Sigmoid colon (tissue), 7 donors: ENCODE results near the gene ATXN7L2. TPM values are rescaled to one million over a fixed set of nuclear protein-coding genes. Genes with fewer than 3 reads are reported as not detected.

Source experiments
- DNase-seq: peaks from one replicate; pipeline ENCODE4 v3.0.0-alpha.2; 2019
- H3K27ac ChIP-seq, 4 donors: fragments of 200-600 bp; sonication (generic); one replicate each; pipeline ENCODE4 v1.5.1; 2016 to 2019; ENCODE audit warnings: mild to moderate bottlenecking in 1 of 4
- H3K27me3 ChIP-seq, 3 donors: fragments of 200-600 bp; sonication (generic); one replicate each; pipeline ENCODE4 v1.5.1; 2019; ENCODE audit warnings: mild to moderate bottlenecking in 1 of 3
- H3K36me3 ChIP-seq, 4 donors: fragments of 200-600 bp; sonication (generic); one replicate each; pipeline ENCODE4 v1.5.1; 2016 to 2019
- H3K4me1 ChIP-seq, 4 donors: fragments of 200-600 bp; sonication (generic); one replicate each; pipeline ENCODE4 v1.5.1; 2017 to 2019
- H3K4me3 ChIP-seq, 4 donors: fragments of 200-600 bp; sonication (generic); one replicate each; pipeline ENCODE4 v1.5.1; 2017 to 2019; ENCODE audit warnings: mild to moderate bottlenecking in 2 of 4, moderate library complexity in 1 of 4
- H3K9me3 ChIP-seq, 4 donors: fragments of 200-600 bp in 3 of 4; sonication (generic) in 3 of 4; one replicate each; pipeline versions ENCODE4 v1.5.1 to v1.6.1; 2013 to 2019
- CTCF ChIP-seq, 4 experiments: fragments of 450-650 bp in 3 of 4; fragments of 200-600 bp in 1 of 4; IDR thresholded peaks; one replicate each; pipeline ENCODE4 v1.5.1; 2016 to 2019; ENCODE audit warnings: antibody characterized with exemption in 4 of 4, mild to moderate bottlenecking in 3 of 4, moderate library complexity in 2 of 4
- EP300 ChIP-seq, 4 donors: sonication (generic); formaldehyde crosslinking; IDR thresholded peaks; one replicate each; pipeline ENCODE4 v1.6.1; 2017; ENCODE audit warnings: antibody characterized with exemption in 4 of 4
- POLR2A ChIP-seq, 2 donors: fragments of 450-650 bp; IDR thresholded peaks; one replicate each; pipeline ENCODE4 v1.6.1; 2016; ENCODE audit warnings: antibody characterized with exemption in 2 of 2, mild to moderate bottlenecking in 2 of 2, moderate library complexity in 2 of 2
- POLR2AphosphoS5 ChIP-seq, 4 donors: sonication (generic); formaldehyde crosslinking; IDR thresholded peaks; one replicate each; pipeline ENCODE4 v1.6.1; 2017; ENCODE audit warnings: antibody characterized with exemption in 4 of 4
- WGBS, 2 donors: extraction: QIAGEN DNeasy Blood & Tissue Kit; methylation state at CpG; one replicate each; pipeline ENCODE4 v1.1.7; 2013; 5-methylcytosine and 5-hydroxymethylcytosine counted together
- intact Hi-C: fragments of 100-400 bp; cut with DNase I; formaldehyde crosslinking; loops from one replicate; pipeline ENCODE4 v1.15.1; 2023
- polyA plus RNA-seq, 3 donors: library from polyadenylated mRNA; stranded (reverse); fragments of 200-250 nt; gene quantifications; one replicate each; pipeline ENCODE4 v1.2.3, GENCODE V29; 2013
- total RNA-seq, 4 donors: library from RNA; depleted of rRNA; stranded (reverse); fragments of >200 nt; gene quantifications; one replicate each; pipeline ENCODE4 v1.1.0, GENCODE V29; 2016
- donor health status: healthy with polysubstance abuse.
- donor health status: Bipolar disorder and iron deficiency.
- donor health status: healthy.

Gene ATXN7L2
- total and polyA plus RNA-seq, 7 donors, result 1.8 to 12.2 (median 2.5) TPM

DNA sequence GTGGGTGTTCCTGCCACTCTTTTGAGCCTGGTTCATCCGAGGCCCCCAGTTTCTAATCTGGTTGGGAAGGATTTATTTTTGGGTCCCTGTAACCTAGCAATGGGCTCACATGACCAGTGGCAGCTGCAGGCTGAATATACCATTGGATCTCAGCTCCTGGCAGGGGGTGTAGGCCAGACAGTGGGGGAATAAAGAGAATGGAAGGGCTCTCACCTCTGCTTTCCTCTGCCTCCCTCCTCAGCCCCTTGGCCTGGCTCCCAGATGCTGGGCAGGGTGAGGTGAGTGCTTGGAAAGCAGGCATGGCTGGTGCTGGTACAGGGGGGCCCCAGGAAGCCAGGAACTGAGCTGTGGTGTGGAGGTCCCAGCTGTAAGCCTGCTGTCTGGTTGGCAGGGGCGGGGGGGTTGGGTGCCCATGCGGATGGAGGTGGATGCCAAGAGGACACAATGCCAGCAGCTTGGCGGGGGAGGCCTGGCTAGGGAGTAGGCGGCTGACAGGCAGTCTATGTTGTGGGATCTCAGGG lies 52.3 kb downstream of the ATXN7L2 start:
- Histone ChIP-seq H3K27me3 (no peaks in the 10 kb centered on the region), H3K4me3 (no peak overlapping the region), H3K36me3 (no peaks in the 10 kb centered on the region), H3K4me1 (peaks cover 0 to 38% (median 32%) of the 10 kb centered on the region in 4 donors), H3K9me3 (no peaks in the 10 kb centered on the region), H3K27ac (peak overlapping the region; percentile 34 to 75 (median 66))
- intact Hi-C loops, result loop anchor here (10.0 kb wide), 1 partner anchor 261 kb away; no protein-coding TSS in a partner anchor
- 78 to 87% methylated on average over 5 of the region's 5 CpGs for WGBS, 2 donors
- TF ChIP-seq CTCF (IDR thresholded peaks at IDR 0.05), result no peak
- no peak for TF ChIP-seq POLR2AphosphoS5 (IDR thresholded peaks at IDR 0.05)
- no peak for TF ChIP-seq EP300 (IDR thresholded peaks at IDR 0.05)
- no peak for TF ChIP-seq POLR2A (IDR thresholded peaks at IDR 0.05)
- DNase-seq, result peak; percentile 79

DNA sequence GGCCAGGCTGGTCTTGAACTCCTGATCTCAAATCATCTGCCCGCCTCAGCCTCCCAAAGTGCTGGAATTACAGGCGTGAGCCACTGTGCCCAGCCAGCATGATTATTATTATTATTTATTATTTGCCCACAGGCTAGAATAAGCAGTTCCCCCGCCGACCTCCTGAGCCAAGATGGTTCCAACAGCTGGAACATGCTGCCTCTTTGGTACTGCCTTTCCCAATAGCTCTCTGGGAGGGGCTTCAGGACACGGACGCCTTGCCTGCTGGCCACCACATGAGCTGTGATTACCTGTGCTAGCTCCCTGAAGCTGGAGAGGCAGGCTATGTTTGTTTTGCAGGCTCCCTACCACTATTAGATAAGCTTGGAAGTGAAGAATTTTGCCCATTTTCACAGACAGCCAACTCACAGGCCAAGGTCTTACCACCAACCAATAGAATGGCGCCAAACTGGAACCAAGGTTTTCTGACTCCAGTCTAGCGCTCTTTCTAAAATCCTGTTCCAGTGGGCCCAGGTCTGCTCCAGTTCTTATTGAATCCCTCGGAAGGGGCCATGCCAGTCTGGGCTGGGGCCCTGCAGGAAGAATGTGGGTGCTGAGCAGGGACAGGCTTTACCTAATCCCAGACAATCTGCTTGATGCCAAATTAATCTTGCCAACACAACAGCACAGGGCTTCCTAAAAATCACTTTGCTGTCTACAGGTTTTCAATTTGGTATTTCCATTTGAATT lies 53.9 kb downstream of the ATXN7L2 start:
- Histone ChIP-seq H3K4me3 (no peak overlapping the region), H3K36me3 (no peaks in the 10 kb centered on the region), H3K9me3 (no peaks in the 10 kb centered on the region), H3K27me3 (no peaks in the 10 kb centered on the region), H3K27ac (no peak overlapping the region), H3K4me1 (peaks cover 0 to 22% (median 18%) of the 10 kb centered on the region in 4 donors)
- no peak for DNase-seq
- intact Hi-C loops, result loop anchor here (10.0 kb wide), 1 partner anchor 263 kb away; no protein-coding TSS in a partner anchor
- TF ChIP-seq CTCF (IDR thresholded peaks at IDR 0.05), result no peak
- TF ChIP-seq POLR2AphosphoS5 (IDR thresholded peaks at IDR 0.05), result no peak
- WGBS, 2 donors, result 90 to 91% methylated on average over 9 of the region's 9 CpGs

DNA sequence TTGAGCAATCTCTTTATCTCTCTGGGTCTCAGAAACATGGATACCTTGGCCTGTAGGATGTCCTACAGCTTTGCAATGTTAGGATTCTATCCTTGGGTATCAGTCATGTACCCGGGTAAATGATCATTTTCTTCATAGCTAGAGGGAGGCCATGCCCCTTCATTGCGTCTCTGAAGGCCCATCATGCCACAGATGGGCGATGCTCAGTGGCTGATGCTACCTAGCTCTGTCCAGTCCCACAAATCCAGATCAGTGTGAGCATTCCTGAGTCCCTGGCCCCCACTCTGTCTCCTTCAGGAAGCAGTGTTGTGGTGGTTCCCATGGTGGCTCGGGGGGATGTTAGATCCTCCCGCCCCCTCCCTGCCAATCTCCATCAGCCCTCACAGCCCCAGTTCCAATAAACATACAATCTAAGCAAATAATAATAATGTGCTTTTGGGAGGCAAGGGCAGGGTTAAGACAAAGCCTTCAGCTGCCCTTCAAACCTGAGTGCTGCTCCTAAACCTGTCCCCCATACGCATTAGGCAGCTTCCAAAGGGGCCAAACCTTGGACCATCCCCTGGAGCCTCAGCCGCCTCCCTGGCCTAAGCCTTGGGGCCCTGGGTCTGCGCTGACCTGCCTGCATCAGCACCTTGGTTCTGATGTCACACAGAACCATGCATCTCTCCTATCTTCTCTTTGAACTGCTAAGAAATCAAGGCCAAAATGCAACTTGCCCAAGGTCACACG lies 55.3 kb downstream of the ATXN7L2 start:
- intact Hi-C loops, result loop anchor here (10.0 kb wide), 1 partner anchor 264 kb away; no protein-coding TSS in a partner anchor
- WGBS, 2 donors, result 94% methylated on average over 9 of the region's 9 CpGs
- no peak overlapping the region for H3K4me3 ChIP-seq

DNA sequence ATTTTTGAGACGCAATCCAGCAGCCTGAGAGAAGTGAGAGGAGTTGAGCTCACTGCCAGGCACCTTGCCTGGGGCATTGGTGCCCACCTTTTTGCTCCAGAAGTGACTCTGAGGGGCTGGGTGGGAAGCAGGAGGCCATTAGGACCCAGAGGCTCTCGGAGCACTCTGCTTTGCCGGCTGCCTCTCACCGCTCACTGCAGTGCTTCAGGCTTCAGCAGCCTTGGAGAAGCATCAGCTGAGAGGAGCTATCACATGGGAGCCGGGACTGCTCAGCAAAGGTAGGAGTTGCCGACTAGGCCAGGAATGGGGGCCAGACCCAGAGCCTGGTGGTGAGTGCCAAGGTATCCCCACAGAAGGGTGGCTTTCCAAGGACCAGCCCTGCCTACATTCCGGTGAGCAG lies 56.0 kb downstream of the ATXN7L2 start, which contains the start of gene GPR61:
TSS of gene GPR61 (plus strand) at position 197 of the 400 bp plus-strand sequence. CDS start 3,151 bp downstream, outside the sequence.
- 66 to 67% methylated on average over 7 of the region's 7 CpGs for WGBS, 2 donors
- H3K27ac ChIP-seq, result no peak within 1 kb of the TSS

More for the DNA sequence above, 55.3 kb downstream of the ATXN7L2 start:
- Histone ChIP-seq H3K27ac (no peak overlapping the region), H3K36me3 (no peaks in the 10 kb centered on the region), H3K9me3 (no peaks in the 10 kb centered on the region), H3K27me3 (no peaks in the 10 kb centered on the region), H3K4me1 (peaks cover 0 to 18% (median 14%) of the 10 kb centered on the region in 4 donors)
- no peak for DNase-seq
- no peak for TF ChIP-seq POLR2AphosphoS5 (IDR thresholded peaks at IDR 0.05)
- no peak for TF ChIP-seq EP300 (IDR thresholded peaks at IDR 0.05)
- no peak for TF ChIP-seq CTCF (IDR thresholded peaks at IDR 0.05)
- no peak for TF ChIP-seq POLR2A (IDR thresholded peaks at IDR 0.05)

More for the DNA sequence above, 56.0 kb downstream of the ATXN7L2 start, which contains the start of gene GPR61:
- DNase-seq, result no peak
- Histone ChIP-seq H3K36me3 (no peaks in the 10 kb centered on the region), H3K4me3 (no peak within 1 kb of the TSS), H3K27me3 (no peaks in the 10 kb centered on the region), H3K9me3 (no peaks in the 10 kb centered on the region), H3K4me1 (peaks cover 0 to 18% (median 14%) of the 10 kb centered on the region in 4 donors)
- TF ChIP-seq CTCF (IDR thresholded peaks at IDR 0.05), result no peak
- no peak for TF ChIP-seq POLR2AphosphoS5 (IDR thresholded peaks at IDR 0.05)
- no peak for TF ChIP-seq EP300 (IDR thresholded peaks at IDR 0.05)
- TF ChIP-seq POLR2A (IDR thresholded peaks at IDR 0.05), result no peak
- intact Hi-C loops, result loop anchor here (10.0 kb wide), 1 partner anchor 265 kb away; no protein-coding TSS in a partner anchor
